GM21515 (cell line): ENCODE measurements around the gene GOSR1.
"Not testable (repeated sequence)": the region's sequence is repeated elsewhere in the genome, so short reads cannot be mapped to it uniquely, and the experiment has no call there.

Experiments used
- ATAC-seq: cut with Tn5 transposase; IDR thresholded peaks from one replicate; pipeline ENCODE4 v1.9.1; 2021; ENCODE audit not compliant: unreplicated experiment

Gene GOSR1

GRCh38 chr17:30560117-30561026, 83.2 kb downstream of the GOSR1 start:
- not testable (repeated sequence) for ATAC-seq

DNA sequence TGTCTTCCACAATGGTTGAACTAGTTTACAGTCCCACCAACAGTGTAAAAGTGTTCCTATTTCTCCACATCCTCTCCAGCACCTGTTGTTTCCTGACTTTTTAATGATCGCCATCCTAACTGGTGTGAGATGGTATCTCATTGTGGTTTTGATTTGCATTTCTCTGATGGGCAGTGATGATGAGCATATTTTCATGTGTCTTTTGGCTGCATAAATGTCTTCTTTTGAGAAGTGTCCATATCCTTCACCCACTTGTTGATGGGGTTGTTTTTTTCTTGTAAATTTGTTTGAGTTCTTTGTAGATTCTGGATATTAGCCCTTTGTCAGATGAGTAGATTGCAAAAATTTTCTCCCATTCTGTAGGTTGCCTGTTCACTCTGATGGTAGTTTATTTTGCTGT, 84.6 kb downstream of the GOSR1 start:
- not testable (repeated sequence) for ATAC-seq

DNA sequence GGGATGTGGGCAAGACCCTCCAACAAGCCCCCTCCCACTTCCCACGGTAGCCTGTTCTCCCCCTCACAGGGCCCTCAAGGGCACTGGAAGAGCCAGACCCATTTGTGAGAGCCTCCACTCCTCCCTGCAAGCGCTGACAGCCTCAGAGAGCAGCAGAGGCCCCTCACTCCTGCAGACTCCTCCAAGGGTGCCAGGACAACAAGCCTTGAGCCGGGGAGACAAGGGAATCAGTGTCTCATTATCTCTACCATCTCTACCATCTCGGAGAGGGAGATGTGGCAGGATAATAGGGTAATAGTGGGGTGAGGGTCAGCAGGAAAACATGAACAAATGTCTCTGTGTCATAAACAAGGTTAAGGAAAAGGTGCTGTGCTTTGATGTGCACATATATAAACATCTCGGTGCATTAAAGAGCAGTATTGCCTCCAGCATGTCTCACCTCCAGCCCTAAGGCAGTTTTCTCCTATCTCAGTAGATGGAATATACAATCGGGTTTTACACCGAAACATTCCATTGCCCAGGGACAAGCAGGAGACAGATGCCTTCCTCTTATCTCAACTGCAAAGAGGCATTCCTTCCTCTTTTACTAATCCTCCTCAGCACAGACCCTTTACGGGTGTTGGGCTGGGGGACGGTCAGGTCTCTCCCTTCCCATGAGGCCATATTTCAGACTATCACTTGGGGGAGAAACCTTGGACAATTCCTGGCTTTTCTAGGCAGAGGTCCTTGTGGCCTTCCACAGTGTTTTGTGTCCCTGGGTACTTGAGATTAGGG, 86.1 kb downstream of the GOSR1 start:
- ATAC-seq: not testable (repeated sequence)

DNA sequence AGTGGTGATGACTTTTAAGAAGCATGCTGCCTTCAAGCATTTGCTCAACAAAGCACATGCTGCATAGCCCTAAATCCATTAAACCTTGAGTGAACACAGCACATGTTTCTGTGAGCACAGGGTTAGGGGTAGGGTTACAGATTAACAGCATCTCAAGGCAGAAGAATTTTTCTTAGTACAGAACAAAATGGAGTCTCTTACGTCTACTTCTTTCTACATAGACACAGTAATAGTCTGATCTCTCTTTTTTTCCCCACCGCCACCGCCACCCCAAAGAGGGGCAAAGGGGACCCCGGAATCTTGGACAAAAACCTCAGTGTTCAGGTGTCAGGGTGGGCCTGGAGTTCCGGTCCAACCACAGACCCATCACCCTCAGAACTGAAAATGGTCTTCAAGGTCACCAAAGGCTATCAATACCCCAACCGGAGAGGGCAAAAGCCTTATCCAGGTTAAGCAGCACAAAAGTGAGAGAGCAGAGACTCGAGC, 86.7 kb downstream of the GOSR1 start:
- ATAC-seq: not testable (repeated sequence)

DNA sequence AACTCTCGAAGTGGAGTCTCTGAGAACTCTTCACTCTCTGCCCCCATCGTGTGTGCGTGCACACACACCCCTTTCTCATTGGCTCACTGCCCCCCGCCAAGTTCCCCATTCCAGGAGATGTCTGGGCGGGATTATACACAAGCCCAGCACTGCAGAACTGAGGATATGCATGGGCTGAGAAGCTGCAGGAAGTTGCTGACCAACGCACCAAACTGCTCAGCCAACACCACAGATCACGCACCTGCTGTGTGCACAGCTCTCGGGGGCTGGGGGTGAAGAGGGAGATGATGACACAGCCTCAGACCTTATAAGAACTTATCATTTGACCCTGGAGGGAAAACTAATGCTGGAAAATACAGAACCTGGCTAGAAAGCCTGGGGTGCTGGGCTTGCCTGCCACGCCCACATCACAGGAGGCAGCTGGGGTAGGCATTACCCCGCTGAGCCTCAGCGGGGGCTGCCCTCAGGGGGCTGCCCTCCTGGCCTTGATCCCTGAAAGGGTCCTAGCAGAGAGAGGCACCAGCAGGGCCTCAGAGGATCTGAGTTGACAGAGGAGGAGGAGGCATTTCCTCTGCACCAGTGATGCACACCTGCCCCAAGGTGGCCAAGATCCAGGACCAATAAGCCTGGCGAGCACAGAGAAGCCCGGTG, 87.3 kb downstream of the GOSR1 start:
- ATAC-seq: not testable (repeated sequence)

DNA sequence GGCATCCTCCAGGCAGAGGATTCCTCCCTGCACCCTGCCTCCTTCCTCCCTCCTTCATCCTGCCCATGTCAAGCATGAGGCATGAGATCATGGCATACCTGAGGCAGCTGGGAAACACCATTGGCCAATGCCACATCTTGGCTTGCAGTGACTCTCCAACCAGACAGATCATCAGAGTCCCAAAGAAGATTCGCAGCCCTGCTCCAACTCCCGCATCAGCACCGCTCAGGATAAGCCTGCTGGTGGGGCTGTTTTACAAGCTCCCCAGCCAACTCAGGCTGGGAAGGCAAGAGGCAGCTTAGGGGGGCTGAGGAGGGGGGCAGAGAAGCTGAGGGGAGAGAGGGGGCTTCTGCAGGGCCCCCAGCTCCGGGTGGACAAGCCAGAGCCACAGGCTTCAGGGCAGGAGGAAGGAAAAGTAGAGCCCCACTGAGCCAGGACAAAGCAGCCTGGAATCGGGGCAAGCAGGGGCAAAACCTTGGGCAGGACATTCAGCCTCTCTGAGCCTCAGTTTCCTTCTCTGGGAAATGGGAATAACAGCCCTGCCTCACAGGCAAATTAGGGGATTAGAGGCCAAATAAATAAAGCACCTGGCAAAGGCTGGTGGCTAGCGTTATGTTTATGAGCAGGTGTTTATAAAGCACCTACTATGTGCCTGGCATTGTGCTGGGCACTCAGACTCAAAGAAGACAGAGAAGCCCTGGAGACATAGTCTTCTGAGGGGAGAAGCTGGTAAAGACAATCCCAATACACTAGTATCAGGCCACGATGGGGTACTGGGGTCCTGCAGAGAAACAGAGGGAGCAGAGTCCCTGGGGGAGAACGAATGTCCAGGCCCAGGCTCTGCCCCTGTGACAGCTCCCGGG, 88.1 kb downstream of the GOSR1 start:
- no peak for ATAC-seq

GRCh38 chr17:30566104-30566503, 88.9 kb downstream of the GOSR1 start:
- not testable (repeated sequence) for ATAC-seq

- not testable (repeated sequence) for ATAC-seq
These were observed 89.5 kb downstream of the GOSR1 start for GRCh38 chr17:30566516-30567225.

- ATAC-seq: no peak
These were observed 90.3 kb downstream of the GOSR1 start for GRCh38 chr17:30567231-30568116.

GRCh38 chr17:30568117-30568430, 90.9 kb downstream of the GOSR1 start:
- ATAC-seq: no peak

- not testable (repeated sequence) for ATAC-seq
These were observed 92.4 kb downstream of the GOSR1 start for GRCh38 chr17:30569531-30570175.

- no peak for ATAC-seq
These were observed 93.0 kb downstream of the GOSR1 start for GRCh38 chr17:30570191-30570590.

DNA sequence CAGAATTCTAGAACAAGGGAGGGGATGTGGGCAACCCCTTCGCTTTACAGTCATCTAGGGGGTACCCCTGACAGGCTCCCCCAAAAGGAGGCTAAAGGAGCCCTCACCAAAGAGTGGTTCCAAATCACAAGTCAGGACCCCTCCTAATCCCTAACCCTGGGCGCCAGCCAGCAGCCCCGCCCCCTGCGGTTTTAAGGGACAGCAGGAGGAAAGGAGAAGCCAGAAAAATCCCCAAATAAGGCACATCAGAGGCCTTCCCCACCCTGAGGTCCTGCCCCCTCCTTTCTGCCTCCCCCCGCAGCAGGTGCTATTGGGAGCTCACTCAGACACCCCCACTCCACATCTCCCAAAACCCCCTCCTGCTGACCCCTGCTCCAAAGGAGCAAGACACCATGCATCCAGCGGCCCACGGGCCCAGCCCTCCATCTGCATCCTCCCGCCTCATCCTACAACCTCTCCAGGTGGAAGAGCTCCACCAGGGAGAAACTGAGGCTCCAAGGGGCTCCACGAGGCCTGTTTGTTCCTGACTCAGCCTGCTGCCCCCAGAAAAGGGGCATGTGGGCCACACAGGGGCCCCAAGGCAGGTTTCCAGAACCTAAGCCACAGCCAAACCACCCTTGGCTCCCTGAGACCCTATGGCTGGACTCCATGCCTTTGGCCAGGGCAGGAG, 93.5 kb downstream of the GOSR1 start:
- no peak for ATAC-seq

- ATAC-seq: not testable (repeated sequence)
These were observed 94.2 kb downstream of the GOSR1 start for GRCh38 chr17:30571404-30571803.

GRCh38 chr17:30571921-30572320, 94.7 kb downstream of the GOSR1 start:
- ATAC-seq: no peak

- not testable (repeated sequence) for ATAC-seq
These were observed 95.7 kb downstream of the GOSR1 start for GRCh38 chr17:30572651-30573554.
